ENCODE measurements around the gene FCRL1. TPM values are rescaled to one million over a fixed set of nuclear protein-coding genes. Genes with fewer than 3 reads are reported as not detected.
A peak's percentile ranks its signal among the peaks of the same experiment; 100 is the strongest.

FCRL1 gene
- total RNA-seq, 2 donors from 2014 or later: 0.07 TPM; not detected in 1

GRCh38 chr1:157781048-157781447 is 38.9 kb downstream of the FCRL1 start:
- DNase-seq: peak; percentile 42
- Histone ChIP-seq H3K4me1 (peaks cover 5% of the 10 kb centered on the region), H3K9ac (ENCODE audit: low read depth in 2 of 2, low read length in 2 of 2) (no peak overlapping the region), H3K36me3 (no peaks in the 10 kb centered on the region), H3K27ac (no peak overlapping the region), H3K9me3 (no peaks in the 10 kb centered on the region), H3K27me3 (no peaks in the 10 kb centered on the region), H3K4me3 (no peak overlapping the region)
- intact Hi-C loops (cut with DNase I): no loop called here
- TF ChIP-seq CTCF (IDR thresholded peaks at IDR 0.05): no peak

GRCh38 chr1:157776971-157777391 is 42.9 kb downstream of the FCRL1 start, which contains the start of gene FCRL2:
Gene FCRL2 (minus strand): TSS chr1:157777132. CDS start chr1:157777073, 59 bp downstream.
- DNase-seq: no peak
- no peak for TF ChIP-seq CTCF (IDR thresholded peaks at IDR 0.05)
- H3K9ac ChIP-seq (ENCODE audit: low read depth in 2 of 2, low read length in 2 of 2): no peak within 1 kb of the TSS
- H3K27me3 ChIP-seq: no peaks in the 10 kb centered on the region
- no peak within 1 kb of the TSS for H3K4me3 ChIP-seq
- no peaks in the 10 kb centered on the region for H3K36me3 ChIP-seq
- peak within 1 kb of the TSS; percentile 1 for H3K27ac ChIP-seq
- H3K4me1 ChIP-seq: peaks cover 5% of the 10 kb centered on the region
- intact Hi-C loops (cut with DNase I): loop anchor here (10.0 kb wide), 1 partner anchor 168 kb away; no protein-coding TSS in a partner anchor
- H3K9me3 ChIP-seq: no peaks in the 10 kb centered on the region

- DNase-seq: no peak
- Histone ChIP-seq H3K36me3 (no peaks in the 10 kb centered on the region), H3K27ac (peak overlapping the region; percentile 71), H3K4me1 (peaks cover 5% of the 10 kb centered on the region), H3K9me3 (no peaks in the 10 kb centered on the region), H3K4me3 (no peak overlapping the region), H3K27me3 (no peaks in the 10 kb centered on the region), H3K9ac (ENCODE audit: low read depth in 2 of 2, low read length in 2 of 2) (peak overlapping the region in 1 of 2 donors; percentile 28)
- no peak for TF ChIP-seq CTCF (IDR thresholded peaks at IDR 0.05)
- intact Hi-C loops (cut with DNase I): loop anchor here (10.0 kb wide), 1 partner anchor 170 kb away; no protein-coding TSS in a partner anchor
Measured at GRCh38 chr1:157775101-157775870, 44.6 kb downstream of the FCRL1 start.

- H3K4me3 ChIP-seq: no peak overlapping the region
- H3K27me3 ChIP-seq: no peaks in the 10 kb centered on the region
- no peak for DNase-seq
- no peaks in the 10 kb centered on the region for H3K36me3 ChIP-seq
- intact Hi-C loops (cut with DNase I): loop anchor here (10.0 kb wide), 1 partner anchor 170 kb away; no protein-coding TSS in a partner anchor
- TF ChIP-seq CTCF (IDR thresholded peaks at IDR 0.05): no peak
- no peak overlapping the region for H3K9ac ChIP-seq (ENCODE audit: low read depth in 2 of 2, low read length in 2 of 2)
- peaks cover 5% of the 10 kb centered on the region for H3K4me1 ChIP-seq
- no peaks in the 10 kb centered on the region for H3K9me3 ChIP-seq
- peak overlapping the region; percentile 71 for H3K27ac ChIP-seq
Measured at GRCh38 chr1:157774412-157774811, 45.5 kb downstream of the FCRL1 start.

GRCh38 chr1:157773493-157774350 is 46.2 kb downstream of the FCRL1 start:
- H3K36me3 ChIP-seq: no peaks in the 10 kb centered on the region
- peaks cover 5% of the 10 kb centered on the region for H3K4me1 ChIP-seq
- no peaks in the 10 kb centered on the region for H3K27me3 ChIP-seq
- no peaks in the 10 kb centered on the region for H3K9me3 ChIP-seq
- peak; percentile 56 for TF ChIP-seq CTCF (IDR thresholded peaks at IDR 0.05)
- H3K9ac ChIP-seq (ENCODE audit: low read depth in 2 of 2, low read length in 2 of 2): no peak overlapping the region
- H3K4me3 ChIP-seq: no peak overlapping the region
- DNase-seq: peak; percentile 70
- peak overlapping the region; percentile 71 for H3K27ac ChIP-seq
- intact Hi-C loops (cut with DNase I): loop anchor here (10.0 kb wide), 1 partner anchor 171 kb away; no protein-coding TSS in a partner anchor
